ENCODE data around the gene NLGN2. TPM values are rescaled to one million over a fixed set of nuclear protein-coding genes. Genes with fewer than 3 reads are reported as not detected.

The NLGN2 gene
- total RNA-seq, 1 experiment from 2014 or later = 70.2 TPM

GRCh38 chr17:7380855-7381683, 26.6 kb upstream of the NLGN2 start, which contains the start of gene TNK1:
Gene TNK1, plus strand, starts transcription at chr17:7381089. Its CDS starts 1,838 bp downstream, at chr17:7382927.
- H3K27me3 Mint-ChIP-seq (ENCODE audit: low read depth) = peaks cover 52% of the 10 kb centered on the region
- Histone ChIP-seq H3K27ac (ENCODE audit: insufficient read length, low read depth, low read length) (no peak within 1 kb of the TSS), H3K23me2 (ENCODE audit: insufficient read length, low read depth, low read length, poor library complexity, severe bottlenecking) (peaks cover 17% of the 10 kb centered on the region), H4K5ac (ENCODE audit: insufficient read length, low read depth, low read length) (no peak within 1 kb of the TSS), H3K4me1 (ENCODE audit: insufficient read depth, low read length) (no peaks in the 10 kb centered on the region), H3K23ac (ENCODE audit: insufficient read length, low read depth, low read length) (no peak within 1 kb of the TSS), H2BK20ac (ENCODE audit: low read depth, low read length, poor library complexity, severe bottlenecking) (no peak within 1 kb of the TSS), H3K18ac (ENCODE audit: insufficient read length, low read depth, low read length) (peak within 1 kb of the TSS; percentile 46), H4K20me1 (ENCODE audit: control insufficient read depth, insufficient read depth, insufficient read length) (no peaks in the 10 kb centered on the region), H2BK5ac (ENCODE audit: insufficient read length, low read length) (no peak within 1 kb of the TSS), H3K9ac (ENCODE audit: extremely low read depth, insufficient read length, low read length) (peak within 1 kb of the TSS; percentile 62), H3K14ac (ENCODE audit: insufficient read depth, low read length) (peak within 1 kb of the TSS; percentile 42), H2BK120ac (ENCODE audit: low read depth, low read length, poor library complexity, severe bottlenecking) (no peak within 1 kb of the TSS), H4K91ac (ENCODE audit: insufficient read length, low read depth, low read length) (no peak within 1 kb of the TSS), H3K79me2 (ENCODE audit: insufficient read depth, low read length) (no peaks in the 10 kb centered on the region), H2AFZ (ENCODE audit: low read length) (peak within 1 kb of the TSS; percentile 53), H3K4me2 (ENCODE audit: insufficient read depth, insufficient read length, low read length) (peak within 1 kb of the TSS; percentile 75), H3K27me3 (ENCODE audit: insufficient read depth, low read length) (peaks cover 11% of the 10 kb centered on the region; the same call in 1 of the 2 replicates), H3K79me1 (ENCODE audit: insufficient read depth, low read depth, low read length, poor library complexity, severe bottlenecking) (no peaks in the 10 kb centered on the region), H3T11ph (ENCODE audit: low read length) (no peak within 1 kb of the TSS), H2AK5ac (ENCODE audit: insufficient read length, low read length) (no peak within 1 kb of the TSS), H3K9me3 (ENCODE audit: control insufficient read depth, low read depth, low read length) (no peaks in the 10 kb centered on the region), H2BK15ac (ENCODE audit: low read depth, low read length) (no peak within 1 kb of the TSS; the same call in 1 of the 2 replicates), H2BK12ac (ENCODE audit: insufficient read length, low read depth, low read length) (no peak within 1 kb of the TSS), H3K56ac (ENCODE audit: insufficient read length, low read depth, low read length) (no peak within 1 kb of the TSS), H4K8ac (replicated peaks; ENCODE audit: insufficient read length, low read depth, low read length) (no peak within 1 kb of the TSS), H3K4ac (ENCODE audit: low read depth, low read length) (no peak within 1 kb of the TSS)
- peaks cover 7% of the 10 kb centered on the region in 2 experiments for H3K9me3 Mint-ChIP-seq
- peak; percentile 74 for DNase-seq
- H3K36me3 Mint-ChIP-seq (ENCODE audit: insufficient read depth in 1 of 3, low read depth in 3 of 3) = peaks cover 5 to 15% (median 12%) of the 10 kb centered on the region in 3 experiments; a peak in 5 of 7 replicates
- peak within 1 kb of the TSS in 1 of 3 experiments; percentile 8; a peak in 1 of 7 replicates for H3K27ac Mint-ChIP-seq
- no CpG with 5 or more reads among the region's 52 CpGs for WGBS (ENCODE audit: extremely low coverage, insufficient read length, low lambda C conversion rate)
- H3K4me1 Mint-ChIP-seq = peaks cover 21 to 25% of the 10 kb centered on the region in 2 experiments
- H3K4me3 Mint-ChIP-seq = peak within 1 kb of the TSS; percentile 76 to 82
- TF ChIP-seq CTCF (conservative IDR thresholded peaks at IDR 0.05) = no peak
